NCI-H345 treated with DMSO at 0.1 percent for 48 hours (cell line): ENCODE measurements around the gene PSMD1.
"Not testable (repeated sequence)": the region's sequence is repeated elsewhere in the genome, so short reads cannot be mapped to it uniquely, and the experiment has no call there.

Experiments
- DNase-seq: peaks from one replicate; lab custom pipeline; 2025; ENCODE audit not compliant: unreplicated experiment; lab: John Stamatoyannopoulos, UW

PSMD1 gene

DNA sequence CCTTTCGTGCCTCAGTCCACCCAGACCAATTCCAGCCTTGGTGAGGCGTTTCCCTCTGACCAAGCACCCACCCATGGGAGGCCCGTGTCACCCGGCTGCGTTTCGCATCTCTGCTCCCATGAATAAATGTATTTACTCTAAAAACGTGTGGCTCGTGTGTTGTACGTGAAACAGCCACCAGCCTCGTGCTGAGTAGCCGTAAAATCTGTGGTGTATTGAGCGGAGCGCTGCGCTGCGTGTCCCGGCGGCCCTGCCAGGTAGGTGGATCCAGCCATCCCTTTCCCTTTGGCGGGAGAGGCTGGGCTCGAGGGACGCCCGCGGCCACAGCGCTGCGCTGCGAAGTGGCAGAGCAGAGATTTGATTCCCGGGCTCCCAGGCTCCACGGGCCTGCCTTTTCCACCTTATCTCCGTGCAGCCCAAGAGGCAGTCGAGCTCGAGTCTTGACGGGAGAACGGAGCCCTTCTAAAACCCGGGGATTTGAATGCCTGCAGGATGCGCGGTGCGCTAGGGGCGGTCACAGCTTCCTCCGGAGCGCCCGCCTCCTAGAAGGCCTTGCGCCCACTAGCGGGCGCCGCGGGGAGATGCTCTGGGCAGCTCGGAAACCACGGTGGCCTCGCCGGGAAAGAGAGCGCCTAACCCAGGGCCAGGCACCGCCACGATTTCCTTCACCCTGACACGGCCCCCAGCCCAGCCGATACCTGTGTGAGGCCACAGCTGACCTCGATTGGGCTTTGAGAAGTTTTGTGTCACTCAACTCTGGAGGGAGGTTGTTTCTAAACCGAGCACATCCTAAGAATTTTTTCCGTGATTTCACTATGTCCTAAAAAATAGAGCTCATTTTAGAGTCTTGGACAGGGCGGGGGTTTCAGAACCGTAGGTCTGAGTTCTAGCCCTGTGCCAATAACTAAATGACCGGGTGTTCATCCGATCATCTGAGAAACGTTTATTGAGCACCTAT lies 3.9 kb upstream of the PSMD1 start:
- DNase-seq, result peak; percentile 77

DNA sequence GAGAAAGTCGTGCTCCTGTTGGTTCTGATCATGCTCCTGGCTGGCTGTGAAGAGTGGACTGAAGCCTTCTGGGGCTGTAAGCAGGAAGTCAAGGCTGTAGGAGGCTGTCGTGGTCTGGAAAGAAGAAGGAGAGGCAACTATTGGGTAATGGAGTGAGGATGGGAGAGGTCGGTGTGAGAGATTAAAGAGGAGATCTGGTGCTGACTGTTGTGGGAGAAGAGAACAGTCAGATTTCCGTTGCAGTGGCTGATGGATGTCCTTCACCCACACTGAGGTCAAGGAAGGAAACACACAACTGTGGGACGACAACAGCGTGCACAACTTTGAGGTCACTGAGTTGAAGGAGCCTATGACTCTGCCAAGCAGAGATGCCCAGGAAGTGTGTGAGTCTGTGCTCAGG lies 2.8 kb upstream of the PSMD1 start:
- no peak for DNase-seq

DNA sequence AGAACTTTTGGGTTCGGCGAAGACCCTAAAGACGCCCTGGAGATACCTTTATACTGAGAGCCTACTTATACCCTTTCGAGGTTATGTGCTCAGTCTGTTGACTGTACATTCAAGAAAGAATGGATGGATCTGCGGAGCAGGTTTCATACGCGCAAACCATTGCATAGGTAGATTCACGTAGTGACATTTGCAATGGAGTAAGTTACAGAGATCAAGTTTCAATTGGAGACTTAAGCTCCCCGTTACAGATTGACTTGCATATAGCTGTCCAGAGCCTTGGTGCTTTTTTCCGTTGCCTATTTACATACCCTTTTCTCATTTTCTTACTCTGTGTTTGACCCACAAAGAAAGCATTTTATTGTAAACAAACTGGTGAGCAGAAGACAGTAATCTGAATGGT lies 923 bp downstream of the PSMD1 start:
- no peak for DNase-seq

DNA sequence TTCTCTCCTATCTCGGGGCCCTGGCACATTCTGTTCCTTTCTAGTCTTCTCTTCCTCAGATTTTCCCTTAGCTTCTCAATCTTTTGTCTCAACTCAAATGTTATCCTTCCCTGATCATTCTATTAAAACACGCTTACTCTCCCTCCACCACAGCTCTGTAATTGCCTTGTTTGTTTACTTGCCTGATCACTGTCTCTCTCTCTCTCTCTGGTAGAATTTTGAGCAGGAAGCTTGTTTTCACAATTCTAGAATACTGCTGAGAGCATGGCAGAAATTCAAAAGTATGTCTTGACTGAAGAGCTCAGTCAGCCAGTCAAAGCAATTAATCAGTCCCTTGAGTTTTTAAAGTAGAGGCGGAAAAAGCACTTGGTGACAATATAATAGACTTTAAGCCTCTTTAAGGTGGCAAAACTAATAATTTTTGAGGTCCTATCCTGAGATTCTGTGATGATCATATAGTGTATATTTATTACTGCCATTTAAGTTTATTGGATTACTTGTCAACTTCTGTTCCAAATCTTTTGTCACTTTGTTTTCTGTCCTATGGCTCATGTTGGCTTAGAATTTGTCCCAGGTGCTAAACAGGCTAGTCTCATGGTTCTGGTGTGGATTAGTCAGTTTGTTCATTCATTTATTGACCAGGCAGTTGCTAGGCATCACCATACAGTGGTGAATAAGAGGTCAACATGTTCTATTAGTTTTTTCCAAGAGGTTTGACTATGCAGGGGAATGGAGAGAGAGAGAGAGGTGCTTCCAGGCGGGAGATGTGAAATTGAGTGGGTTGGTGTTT lies 2.3 kb downstream of the PSMD1 start:
- no peak for DNase-seq

DNA sequence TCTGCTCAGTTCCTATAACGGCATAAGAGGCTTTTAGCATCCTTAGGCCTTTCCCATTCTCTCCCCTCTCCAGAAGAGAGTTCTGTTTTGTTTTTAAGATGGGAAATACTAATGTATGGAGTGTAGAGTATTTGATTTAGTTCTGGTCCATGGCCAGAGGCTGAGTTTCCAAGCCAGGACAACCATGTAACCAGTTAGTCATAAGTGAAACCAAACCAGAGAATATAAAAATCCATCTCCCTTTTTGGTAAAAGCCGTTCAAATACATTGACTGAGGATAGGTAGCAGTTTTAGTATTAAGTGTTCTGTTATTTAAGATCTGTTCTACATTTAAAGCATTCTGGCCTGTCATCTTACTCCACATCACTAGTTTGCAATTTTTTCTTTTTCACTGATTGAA lies 3.1 kb downstream of the PSMD1 start:
- DNase-seq, result no peak

DNA sequence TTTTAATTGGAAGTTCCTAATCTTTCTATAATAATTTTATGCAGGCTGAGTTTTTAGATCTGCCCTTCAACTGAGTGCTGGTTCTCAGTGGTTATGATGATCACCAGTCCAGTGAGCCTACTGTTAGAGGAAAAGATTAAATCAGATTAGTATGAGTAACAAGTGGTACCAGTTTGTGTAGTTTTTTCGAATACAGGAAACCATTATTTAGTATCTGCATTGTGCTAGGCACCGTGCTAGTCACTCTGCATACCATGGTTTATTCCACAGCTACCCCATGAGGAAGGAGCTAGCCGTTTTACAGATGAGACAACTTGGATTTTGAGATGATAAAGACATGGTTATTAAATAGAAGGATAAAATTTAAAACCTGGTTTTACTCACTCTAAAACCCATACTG lies 6.1 kb downstream of the PSMD1 start:
- no peak for DNase-seq

DNA sequence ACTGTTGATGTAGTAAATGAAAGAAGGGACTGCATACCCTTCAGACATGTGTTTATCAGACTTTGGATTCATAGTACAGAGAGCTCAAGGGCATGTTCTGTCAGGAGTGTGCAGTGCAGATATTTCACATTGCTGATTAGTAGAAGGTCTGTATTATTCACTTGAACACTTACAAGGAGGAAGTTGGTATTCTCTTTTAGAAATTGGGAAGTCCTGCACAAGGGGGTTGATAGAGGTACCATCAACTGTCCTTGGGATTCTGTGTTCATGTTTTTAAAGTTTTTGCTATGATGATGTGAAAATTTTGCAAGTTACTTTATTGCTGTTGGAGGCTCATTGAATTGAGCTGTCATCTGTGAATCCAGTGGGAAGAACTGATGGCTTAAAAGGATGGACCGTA lies 6.7 kb downstream of the PSMD1 start:
- no peak for DNase-seq

DNA sequence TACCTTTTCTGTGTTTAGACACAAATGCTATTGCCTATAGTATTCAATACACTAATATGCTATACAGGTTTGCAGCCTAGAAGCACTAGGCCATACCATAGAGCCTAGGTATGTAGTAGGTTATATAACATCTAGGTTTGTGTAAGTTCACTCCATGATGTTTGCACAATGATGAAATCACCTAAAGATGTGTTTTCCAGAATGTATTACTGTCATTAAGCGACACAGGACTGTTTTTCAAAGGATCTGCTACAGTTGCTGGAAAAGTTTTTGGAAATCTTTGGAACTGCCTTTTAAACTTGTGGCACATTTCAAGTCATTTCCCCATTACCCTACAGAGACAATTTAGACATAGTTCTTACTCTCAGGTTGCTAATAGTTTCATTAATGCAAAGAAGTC lies 9.3 kb downstream of the PSMD1 start:
- DNase-seq, result no peak

DNA sequence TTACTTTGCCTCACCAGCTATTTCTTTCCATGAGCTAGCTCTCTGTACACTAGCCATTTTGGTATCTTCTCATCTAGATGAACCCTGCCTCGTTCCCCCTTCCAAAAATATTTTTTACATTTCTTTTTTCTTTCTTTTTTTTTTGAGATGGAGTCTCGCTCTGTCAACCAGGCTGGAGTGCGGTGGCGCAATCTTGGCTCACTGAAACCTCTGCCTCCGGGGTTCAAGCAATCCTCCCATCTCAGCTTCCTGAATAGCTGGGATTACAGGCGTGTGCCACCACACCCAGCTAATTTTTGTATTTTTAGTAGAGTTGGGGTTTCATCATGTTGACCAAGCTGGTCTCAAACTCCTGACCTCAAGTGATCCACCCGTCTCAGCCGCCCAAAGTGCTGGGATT lies 10.9 kb downstream of the PSMD1 start:
- not testable (repeated sequence) for DNase-seq

DNA sequence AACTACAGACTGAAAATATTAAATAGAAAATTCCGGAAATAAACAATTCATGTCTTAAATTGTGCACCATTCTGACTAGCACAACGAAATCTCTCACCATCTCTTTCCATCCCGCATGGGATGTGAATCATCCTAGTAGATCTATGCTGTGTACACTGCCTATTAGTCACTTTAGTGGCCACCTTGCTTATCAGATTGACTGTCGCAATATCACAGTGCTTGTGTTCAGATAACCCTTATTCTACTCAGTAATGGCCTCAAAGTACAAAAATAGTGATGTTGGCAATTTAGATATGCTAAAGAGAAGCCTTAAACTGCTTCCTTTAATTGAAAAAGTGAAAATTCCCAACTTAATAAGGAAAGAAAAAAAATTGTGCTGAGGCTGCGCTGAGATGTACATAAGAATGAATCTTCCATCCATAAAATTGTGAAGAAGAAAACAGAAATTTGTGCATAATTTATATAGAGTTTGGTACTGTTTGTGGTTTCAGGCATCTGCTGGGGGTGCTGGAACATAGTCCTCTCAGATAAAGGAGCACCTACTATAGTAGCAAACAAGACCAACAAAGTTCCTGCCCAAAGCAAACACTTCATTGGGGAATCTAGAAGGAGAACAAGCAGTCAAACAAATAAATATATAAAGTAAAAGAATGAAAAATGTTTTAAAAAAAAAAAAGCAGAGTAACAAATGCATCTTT lies 12.0 kb downstream of the PSMD1 start:
- no peak for DNase-seq

DNA sequence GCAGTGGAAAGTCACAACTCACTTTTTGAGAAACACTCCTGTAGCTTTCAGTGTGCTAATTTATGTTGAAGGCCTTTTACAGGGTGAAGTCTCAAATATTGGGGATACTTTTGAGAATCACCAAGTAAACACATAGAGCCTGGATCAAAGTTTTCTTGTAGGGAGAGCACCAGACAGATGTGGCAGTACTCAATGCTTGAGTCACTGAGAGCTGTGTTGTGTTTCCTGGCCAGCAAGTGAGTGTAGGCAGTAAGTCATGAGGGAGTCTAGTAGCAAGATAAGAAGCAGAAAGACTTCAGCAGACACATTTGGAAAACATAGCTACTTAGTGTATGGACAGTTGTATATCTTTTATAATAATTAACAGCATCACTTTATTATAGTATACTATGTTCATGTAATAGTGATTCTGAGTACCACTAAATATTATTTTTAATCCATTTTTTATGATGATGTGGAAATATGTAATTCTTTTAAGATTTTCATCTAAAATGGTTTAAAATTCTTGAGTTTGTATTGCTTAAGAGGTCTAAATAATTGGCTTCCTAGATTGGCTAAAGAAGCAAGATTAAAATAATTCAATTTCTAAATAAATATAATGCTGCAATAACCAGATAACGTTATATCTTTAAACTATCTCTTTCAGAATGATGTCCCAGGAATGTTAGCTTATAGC lies 12.8 kb downstream of the PSMD1 start:
- DNase-seq, result no peak

DNA sequence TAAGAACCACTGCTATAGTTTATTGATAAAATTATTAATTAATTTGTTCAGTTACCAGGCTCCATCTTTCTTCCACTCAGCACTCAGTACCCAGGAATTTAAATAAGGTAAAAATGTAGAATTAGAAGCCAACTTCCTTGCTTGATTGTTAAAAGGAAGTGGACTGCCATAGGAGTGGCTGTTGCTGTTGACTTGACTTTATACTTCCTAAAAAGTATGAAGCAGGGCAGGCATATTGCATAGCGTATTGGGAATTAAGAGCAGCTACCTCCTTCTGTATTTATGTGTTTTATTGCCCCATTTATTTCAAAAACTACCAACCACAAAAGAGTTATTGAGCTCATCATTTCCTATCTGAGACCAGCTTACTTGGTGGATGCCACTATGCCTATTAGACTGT lies 27.9 kb downstream of the PSMD1 start:
- DNase-seq, result no peak

DNA sequence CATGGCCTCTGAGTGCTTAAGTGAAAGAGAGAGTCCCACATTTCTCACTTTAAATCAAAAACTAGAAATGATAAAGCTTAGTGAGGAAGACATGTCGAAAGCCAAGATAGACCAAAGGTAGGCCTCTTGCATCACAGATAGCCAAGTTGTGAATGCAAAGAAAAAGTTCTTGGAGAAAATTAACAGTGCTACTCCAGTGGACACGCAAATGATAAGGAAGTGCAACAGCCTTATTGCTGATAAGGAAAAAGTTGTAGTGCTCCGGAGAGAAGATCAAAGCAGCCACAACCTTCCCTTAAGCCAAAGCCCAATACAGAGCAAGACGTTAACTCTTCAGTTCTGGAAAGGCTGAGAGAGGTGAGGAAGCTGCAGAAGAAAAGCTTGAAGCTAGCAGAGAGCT lies 32.1 kb downstream of the PSMD1 start:
- DNase-seq, result no peak

DNA sequence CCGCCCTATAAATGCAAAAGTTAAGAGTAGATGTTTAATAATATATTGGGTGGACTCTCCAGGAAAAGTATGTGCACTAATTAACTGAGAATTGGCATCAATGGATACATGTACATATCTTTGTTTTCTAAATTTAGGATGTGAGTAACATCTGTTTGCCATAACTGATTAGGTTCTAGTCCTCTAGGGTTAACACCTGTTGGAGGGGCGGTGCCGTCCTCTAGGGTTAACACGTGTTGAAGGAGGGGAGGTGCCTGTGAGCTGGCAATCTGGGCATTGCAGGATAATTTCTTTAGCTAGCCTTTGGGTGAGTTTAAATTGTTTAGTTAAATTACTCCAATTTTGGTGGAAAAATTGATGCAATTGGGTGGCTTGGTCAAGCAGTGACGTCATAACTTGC lies 37.3 kb downstream of the PSMD1 start:
- no peak for DNase-seq

DNA sequence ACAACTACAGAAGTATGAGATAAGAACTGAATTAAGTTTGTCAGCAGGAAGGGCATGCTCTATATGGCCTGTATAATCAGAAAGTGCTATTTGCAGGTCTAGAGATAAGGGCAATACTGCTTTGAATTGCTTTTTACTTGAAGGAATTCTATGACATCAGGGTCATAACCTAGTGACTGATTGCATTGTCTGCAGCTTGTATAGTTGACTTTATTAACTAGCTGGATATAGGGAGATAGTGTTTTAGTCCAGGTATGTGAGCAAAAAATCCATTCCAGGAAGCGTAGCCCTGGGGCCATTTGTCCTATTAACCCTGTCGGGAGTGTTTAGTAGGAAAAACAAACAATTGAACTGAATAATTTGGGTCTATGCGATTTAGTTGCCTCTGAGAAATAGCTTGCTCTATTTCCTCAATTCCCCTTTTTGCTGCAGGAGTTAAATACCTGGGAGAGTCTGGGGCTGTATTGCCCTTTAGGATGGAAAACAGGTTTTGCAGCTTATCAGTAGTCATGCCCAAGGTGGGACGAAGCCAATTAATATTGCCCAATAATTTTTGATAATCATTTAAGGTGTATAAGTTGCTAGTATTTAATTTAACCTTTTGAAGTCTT lies 38.2 kb downstream of the PSMD1 start:
- no peak for DNase-seq

DNA sequence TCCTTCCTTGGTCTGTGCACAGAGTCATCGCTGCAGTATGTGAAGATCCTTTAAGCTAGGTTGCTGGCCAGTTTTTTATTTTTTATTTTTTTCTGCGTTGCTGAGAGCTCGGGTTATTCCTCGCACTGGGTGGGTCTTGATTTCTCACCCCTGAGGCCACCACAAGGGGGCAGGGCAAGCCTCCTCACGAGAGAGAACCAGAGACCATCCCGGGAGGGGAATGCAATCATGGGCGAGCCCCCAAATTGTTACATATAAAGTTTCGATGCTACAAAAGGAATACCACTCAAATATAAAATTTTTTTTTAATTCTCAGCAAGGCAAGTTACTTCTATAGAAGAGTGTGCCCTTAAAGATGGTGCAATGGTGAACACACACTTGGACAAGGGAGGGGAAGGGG lies 43.3 kb downstream of the PSMD1 start:
- DNase-seq, result no peak

DNA sequence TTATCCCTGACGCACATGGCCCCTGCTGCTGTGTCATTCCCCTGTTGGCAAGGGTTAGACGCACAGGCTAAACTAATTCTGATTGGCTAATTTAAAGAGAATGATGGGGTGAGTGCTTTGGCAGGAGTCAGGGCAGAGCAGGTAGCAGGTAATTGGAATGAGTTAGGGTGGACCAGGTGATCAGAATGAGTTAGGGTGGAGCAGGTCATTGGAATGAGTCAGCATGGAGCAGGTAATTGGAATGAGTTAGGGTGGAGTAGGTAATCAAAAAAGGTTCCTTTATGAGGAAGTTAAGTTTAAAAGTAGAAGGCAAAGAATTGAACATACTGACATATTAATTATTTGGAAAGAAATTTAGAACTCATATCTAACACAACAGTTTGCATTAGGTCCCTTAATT lies 43.7 kb downstream of the PSMD1 start:
- not testable (repeated sequence) for DNase-seq

DNA sequence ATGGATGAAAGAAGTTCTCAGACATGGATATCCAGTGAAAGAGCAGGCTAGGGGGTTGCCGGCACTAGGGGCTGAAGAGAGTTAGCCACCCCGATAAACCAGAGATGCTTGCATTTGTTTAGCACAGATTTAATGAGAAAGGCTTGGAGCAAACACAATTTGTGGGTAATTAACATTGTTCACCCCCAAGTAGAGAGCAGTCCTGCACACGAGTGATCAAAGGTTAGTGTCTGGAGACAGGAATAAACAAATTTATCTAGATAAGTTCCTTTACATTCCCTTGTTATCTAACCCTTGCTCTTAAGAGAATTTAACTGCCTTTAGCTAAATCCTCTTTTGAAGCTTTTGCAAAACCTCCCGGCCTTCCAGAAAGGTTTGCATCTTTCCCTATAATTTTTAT lies 44.3 kb downstream of the PSMD1 start:
- DNase-seq, result no peak

DNA sequence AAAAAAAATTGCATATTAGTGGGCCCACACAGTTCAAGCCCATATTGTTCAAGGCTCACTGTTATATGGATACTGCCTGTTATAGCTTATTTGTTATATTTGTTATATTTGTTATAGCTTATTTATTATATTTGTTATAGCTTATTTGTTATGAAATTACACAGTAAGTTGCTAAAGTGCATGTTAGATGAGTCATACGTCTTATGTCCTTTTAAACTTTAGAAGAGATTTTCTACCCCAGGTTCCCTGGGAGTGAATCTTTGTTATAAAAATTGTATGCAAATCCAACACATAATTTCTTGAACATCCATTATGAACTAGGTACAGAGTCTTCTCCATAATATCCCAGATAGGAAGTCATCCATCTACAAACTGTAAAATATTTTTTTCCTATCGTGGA lies 46.1 kb downstream of the PSMD1 start:
- no peak for DNase-seq

DNA sequence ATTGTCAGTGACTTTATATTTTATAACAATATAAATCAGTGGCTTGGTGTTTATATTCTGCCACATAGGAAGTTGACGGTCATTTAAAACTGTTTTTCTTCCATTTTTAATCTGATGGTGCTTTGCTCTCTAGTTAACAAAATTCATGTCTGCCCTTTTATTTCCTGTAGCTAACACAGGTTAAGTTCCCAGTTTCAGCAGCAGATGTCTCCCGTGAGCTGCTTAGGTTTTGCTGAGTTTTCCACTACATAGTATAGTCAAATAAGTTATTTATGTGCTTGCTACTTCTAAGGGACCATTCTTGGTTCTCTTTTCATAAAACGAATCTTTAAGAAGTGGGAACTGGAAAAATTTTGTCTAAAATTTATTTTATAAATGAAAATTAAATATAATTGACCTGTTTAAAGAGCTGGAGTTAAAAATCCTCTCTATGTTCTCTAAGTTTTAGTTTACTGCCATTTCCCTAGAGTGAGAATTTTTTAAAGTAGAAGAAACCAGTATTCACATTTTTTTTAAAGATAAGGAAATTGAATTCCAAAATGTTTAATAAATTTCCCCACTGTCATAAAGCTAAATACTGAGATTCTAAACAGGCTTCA lies 47.5 kb downstream of the PSMD1 start:
- DNase-seq, result no peak
